ENCODE measurements around the gene RNU4-1. TPM values are rescaled to one million over a fixed set of nuclear protein-coding genes. Genes with fewer than 3 reads are reported as not detected.
A peak's percentile ranks its signal among the peaks of the same experiment; 100 is the strongest.

RNU4-1 gene
- total and polyA plus RNA-seq, 3 experiments from 2014 or later: 628 to 678 TPM; not detected in 1

DNA sequence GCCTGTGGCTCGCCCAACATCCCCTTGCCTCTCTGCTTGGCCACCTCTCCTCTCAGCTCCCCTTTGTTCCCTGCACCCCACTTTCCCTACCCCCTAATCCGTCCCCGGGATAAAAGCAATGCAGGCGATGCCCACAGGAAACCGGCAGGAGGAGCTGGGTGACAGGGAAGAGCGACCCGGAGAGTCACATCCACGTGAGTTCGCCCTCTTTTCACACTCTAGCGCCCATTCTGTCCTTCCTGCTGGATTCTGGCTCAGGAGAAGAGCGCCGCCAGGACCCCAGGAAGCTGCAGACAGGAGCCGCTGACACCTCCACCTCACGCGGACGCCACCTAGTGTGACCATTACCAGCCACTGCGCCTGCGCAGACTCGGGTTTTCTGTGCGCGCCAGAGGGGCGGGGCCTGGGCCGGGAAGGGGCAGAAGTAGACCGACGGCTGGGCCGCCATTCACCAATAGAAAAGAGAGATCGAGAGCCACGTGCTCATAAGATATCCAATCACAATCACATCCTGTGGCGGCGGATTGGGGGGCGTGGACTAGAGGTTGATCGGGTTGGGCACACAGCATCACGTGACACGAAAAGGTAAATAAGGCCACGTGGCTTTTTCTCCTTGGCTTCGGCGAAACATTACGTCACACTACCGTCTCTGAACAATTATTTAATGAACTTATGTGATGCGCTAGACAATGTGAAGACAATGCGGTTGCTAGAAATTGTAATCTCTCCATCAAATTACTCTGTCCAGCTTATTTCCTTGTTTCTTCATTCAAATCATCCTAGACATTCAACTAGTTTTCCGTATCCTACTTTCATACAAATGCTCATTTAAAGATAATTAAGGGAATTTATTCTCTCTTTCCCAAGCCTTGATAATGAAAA is 24.4 kb upstream of the RNU4-1 start:
- CTCF ChIA-PET: interaction anchor here (0.6 to 3.1 kb wide), 11 partner anchors 9 to 182 kb away, joined by 3 to 18 read pairs (median 4); partner anchors contain the start of genes PLA2G1B, RNU4-1 and SIRT4
- no peaks in the 10 kb centered on the region for H3K36me3 ChIP-seq (ENCODE audit: insufficient read depth, low read length)
- no peaks in the 10 kb centered on the region for H3K27me3 ChIP-seq (ENCODE audit: insufficient read depth, low read length, poor library complexity, severe bottlenecking)
- no peaks in the 10 kb centered on the region for H3K9me3 ChIP-seq (ENCODE audit: low read length)
- H3K9me3 Mint-ChIP-seq: no peaks in the 10 kb centered on the region
- no peaks in the 10 kb centered on the region for H3K36me3 Mint-ChIP-seq
- peak; percentile 99 to 100 (median 100) for DNase-seq
- H3K4me1 Mint-ChIP-seq: peaks cover 13 to 16% (median 15%) of the 10 kb centered on the region in 3 donors
- peak overlapping the region; percentile 69 for H3K4me3 ChIP-seq (ENCODE audit: low read length)
- peak overlapping the region; percentile 64 to 94 (median 88) for H3K4me3 Mint-ChIP-seq
- H3K27me3 Mint-ChIP-seq: no peaks in the 10 kb centered on the region
- H3K4me1 ChIP-seq (ENCODE audit: insufficient read depth, low read length): peaks cover 12% of the 10 kb centered on the region
- POLR2A ChIA-PET: interaction anchor here (0.7 to 2.2 kb wide), 8 partner anchors 9 to 211 kb away, joined by 3 to 13 read pairs (median 6); partner anchors contain the start of genes COQ5, RNU4-1, RNU4-2 and RPLP0
- H3K27ac ChIP-seq (ENCODE audit: low read depth, low read length): peak overlapping the region; percentile 68
- peak overlapping the region; percentile 78 to 99 (median 96) for H3K27ac Mint-ChIP-seq

DNA sequence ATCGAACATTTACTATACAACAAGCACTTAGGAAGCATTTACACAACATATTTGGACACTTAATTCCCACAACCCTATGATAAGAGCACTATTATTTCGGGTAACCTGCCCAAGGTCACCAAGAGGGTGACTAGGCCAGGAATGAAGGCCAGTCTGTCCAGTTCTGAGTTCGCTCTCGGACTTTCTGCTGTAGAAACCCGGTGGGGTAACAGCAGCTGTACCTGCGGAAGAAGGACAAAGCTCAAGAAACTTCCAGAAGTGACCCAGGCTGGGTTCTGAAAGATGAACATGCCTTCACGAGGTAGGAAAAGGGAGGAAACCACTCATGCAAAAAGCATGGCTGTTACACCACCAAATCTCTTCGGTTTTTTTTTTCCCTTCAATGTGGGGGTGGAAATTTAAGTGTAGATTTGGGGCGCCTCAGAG is 23.8 kb upstream of the RNU4-1 start:
- no peak for DNase-seq
- H3K9me3 Mint-ChIP-seq: no peaks in the 10 kb centered on the region
- H3K4me1 Mint-ChIP-seq: peaks cover 13 to 16% (median 15%) of the 10 kb centered on the region in 3 donors
- no peaks in the 10 kb centered on the region for H3K36me3 ChIP-seq (ENCODE audit: insufficient read depth, low read length)
- H3K9me3 ChIP-seq (ENCODE audit: low read length): no peaks in the 10 kb centered on the region
- peaks cover 12% of the 10 kb centered on the region for H3K4me1 ChIP-seq (ENCODE audit: insufficient read depth, low read length)
- POLR2A ChIA-PET: interaction anchor here (0.7 to 2.2 kb wide), 7 partner anchors 10 to 212 kb away, joined by 3 to 13 read pairs (median 6); partner anchors contain the start of genes COQ5, RNU4-1, RNU4-2 and RPLP0
- H3K4me3 Mint-ChIP-seq: peak overlapping the region; percentile 64 to 94 (median 88)
- H3K27ac ChIP-seq (ENCODE audit: low read depth, low read length): peak overlapping the region; percentile 68
- H3K27ac Mint-ChIP-seq: peak overlapping the region; percentile 78 to 99 (median 96)
- CTCF ChIA-PET: interaction anchor here (0.6 to 3.1 kb wide), 10 partner anchors 9 to 182 kb away, joined by 3 to 18 read pairs (median 4); partner anchors contain the start of genes PLA2G1B, RNU4-1 and SIRT4
- H3K27me3 Mint-ChIP-seq: no peaks in the 10 kb centered on the region
- no peaks in the 10 kb centered on the region for H3K36me3 Mint-ChIP-seq
- peak overlapping the region; percentile 69 for H3K4me3 ChIP-seq (ENCODE audit: low read length)
- no peaks in the 10 kb centered on the region for H3K27me3 ChIP-seq (ENCODE audit: insufficient read depth, low read length, poor library complexity, severe bottlenecking)

DNA sequence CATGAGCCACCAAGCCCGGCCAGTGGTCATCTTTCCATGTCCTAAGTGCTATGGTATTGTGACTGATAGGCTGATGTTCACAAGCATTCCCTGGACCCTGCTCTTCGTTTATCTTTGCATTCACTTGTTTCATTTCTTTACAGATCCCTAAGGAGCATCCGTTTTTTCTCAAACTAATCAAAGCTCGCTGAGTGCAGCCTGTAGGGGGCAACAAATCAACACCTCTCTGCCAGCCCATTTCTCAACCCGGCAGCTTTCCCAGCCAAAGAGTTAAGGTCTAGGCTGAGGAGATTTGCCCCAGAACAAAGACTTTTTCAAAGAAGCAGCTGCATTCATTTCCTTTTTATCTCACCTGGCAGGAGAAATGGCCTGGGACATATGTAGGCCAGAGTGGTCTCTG is 21.2 kb upstream of the RNU4-1 start:
- no peak overlapping the region for H3K4me3 ChIP-seq (ENCODE audit: low read length)
- no peaks in the 10 kb centered on the region for H3K27me3 ChIP-seq (ENCODE audit: insufficient read depth, low read length, poor library complexity, severe bottlenecking)
- no peaks in the 10 kb centered on the region for H3K36me3 Mint-ChIP-seq
- no peaks in the 10 kb centered on the region for H3K27me3 Mint-ChIP-seq
- no peaks in the 10 kb centered on the region for H3K36me3 ChIP-seq (ENCODE audit: insufficient read depth, low read length)
- no peaks in the 10 kb centered on the region for H3K9me3 ChIP-seq (ENCODE audit: low read length)
- H3K9me3 Mint-ChIP-seq: no peaks in the 10 kb centered on the region
- H3K4me1 Mint-ChIP-seq: peaks cover 13 to 16% (median 15%) of the 10 kb centered on the region in 3 donors
- ChIA-PET POLR2A (interaction anchor here (1.3 kb wide), 1 partner anchor 22 kb away, joined by 4 read pairs; the partner anchor contains the start of gene RNU4-2), CTCF (interaction anchor here (1.1 to 3.4 kb wide), 2 partner anchors 12 to 13 kb away, joined by 3 to 19 read pairs; partner anchors contain the start of gene SIRT4)
- no peak overlapping the region for H3K27ac ChIP-seq (ENCODE audit: low read depth, low read length)
- no peak for DNase-seq
- H3K4me3 Mint-ChIP-seq: no peak overlapping the region
- H3K27ac Mint-ChIP-seq: no peak overlapping the region
- peaks cover 12% of the 10 kb centered on the region for H3K4me1 ChIP-seq (ENCODE audit: insufficient read depth, low read length)

DNA sequence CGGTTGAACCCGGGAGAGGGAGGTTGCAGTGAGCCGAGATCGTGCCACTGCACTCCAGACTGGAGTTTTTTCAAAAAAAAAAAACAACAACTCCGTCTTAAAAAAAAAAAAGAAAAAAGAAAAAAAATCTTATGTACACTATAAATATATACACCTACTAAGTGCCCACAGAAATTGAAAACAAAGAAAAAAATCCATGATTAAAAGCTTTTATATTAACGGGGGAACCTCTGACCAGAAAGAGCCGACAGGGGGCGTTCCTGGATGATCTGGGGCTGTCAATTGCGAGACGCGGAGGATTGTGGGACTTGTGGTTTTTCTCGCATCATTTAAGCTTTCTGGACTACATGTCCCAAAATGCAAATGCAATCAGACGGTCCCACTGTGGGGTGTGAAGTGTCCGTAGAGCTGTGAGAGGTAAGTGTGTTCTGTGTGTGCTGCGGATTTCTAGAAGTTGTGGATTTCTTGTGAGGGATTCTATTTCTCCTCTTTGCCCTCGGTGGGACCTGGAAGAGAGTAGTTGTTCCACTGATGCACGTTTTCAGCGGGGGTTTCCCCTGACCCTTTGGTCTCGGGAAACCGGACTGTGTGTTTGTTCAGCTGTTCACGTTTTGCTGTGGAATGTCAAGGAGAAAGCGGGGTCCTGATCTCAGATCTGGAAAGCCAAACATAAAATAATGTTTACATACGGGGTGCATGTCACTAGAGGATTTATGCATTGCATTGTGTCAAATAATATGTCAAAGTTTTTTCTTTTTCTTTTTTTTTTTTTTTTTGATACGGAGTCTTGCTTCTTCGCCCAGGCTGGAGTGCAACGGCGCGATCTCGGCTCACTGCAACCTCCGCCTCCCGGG is 9.2 kb upstream of the RNU4-1 start, which contains the start of gene SIRT4:
Gene SIRT4 (plus strand): TSS at position 360 of the 854 bp plus-strand sequence. CDS start 1,241 bp downstream, outside the sequence.
- ChIA-PET CTCF (interaction anchor here (0.6 to 2.1 kb wide), 16 partner anchors 10 to 347 kb away, joined by 3 to 41 read pairs (median 4); partner anchors contain the start of genes PXN, RNU4-1 and RNU4-2), POLR2A (interaction anchor here (0.7 to 2.6 kb wide), 5 partner anchors 10 to 101 kb away, joined by 3 to 84 read pairs (median 6); partner anchors contain the start of genes PXN, RNU4-1 and RNU4-2)
- no peaks in the 10 kb centered on the region for H3K9me3 ChIP-seq (ENCODE audit: low read length)
- peak within 1 kb of the TSS; percentile 100 for H3K4me3 ChIP-seq (ENCODE audit: low read length)
- H3K9me3 Mint-ChIP-seq: no peaks in the 10 kb centered on the region
- peaks cover 0 to 4% (median 0%) of the 10 kb centered on the region in 3 donors for H3K36me3 Mint-ChIP-seq
- peak within 1 kb of the TSS; percentile 38 for H3K27ac ChIP-seq (ENCODE audit: low read depth, low read length)
- DNase-seq: peak; percentile 82 to 91 (median 85)
- no peaks in the 10 kb centered on the region for H3K27me3 Mint-ChIP-seq
- peaks cover 6 to 10% (median 7%) of the 10 kb centered on the region in 3 donors for H3K4me1 Mint-ChIP-seq
- peak within 1 kb of the TSS; percentile 88 to 98 (median 95) for H3K4me3 Mint-ChIP-seq
- no peaks in the 10 kb centered on the region for H3K4me1 ChIP-seq (ENCODE audit: insufficient read depth, low read length)
- peak within 1 kb of the TSS; percentile 60 to 94 (median 92) for H3K27ac Mint-ChIP-seq
- no peaks in the 10 kb centered on the region for H3K27me3 ChIP-seq (ENCODE audit: insufficient read depth, low read length, poor library complexity, severe bottlenecking)
- no peaks in the 10 kb centered on the region for H3K36me3 ChIP-seq (ENCODE audit: insufficient read depth, low read length)

DNA sequence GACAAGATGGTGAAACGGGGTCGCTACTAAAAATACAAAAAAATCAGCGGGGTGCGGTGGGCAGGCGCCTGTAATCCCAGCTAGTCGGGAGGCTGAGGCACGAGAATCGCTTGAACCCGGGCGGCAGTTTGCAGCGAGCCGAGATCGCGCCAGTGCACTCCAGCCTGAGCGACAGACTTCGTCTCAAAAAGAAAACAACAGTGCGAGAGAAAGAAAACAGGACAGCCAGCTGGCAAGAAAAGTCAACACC is 701 bp downstream of the RNU4-1 start:
- CTCF ChIA-PET: interaction anchor here (1.7 to 4.9 kb wide), 7 partner anchors 10 to 91 kb away, joined by 3 to 41 read pairs (median 9); partner anchors contain the start of genes PXN, RPLP0 and SIRT4
- Histone ChIP-seq H3K9me3 (ENCODE audit: low read length) (no peaks in the 10 kb centered on the region), H3K4me1 (ENCODE audit: insufficient read depth, low read length) (peaks cover 16% of the 10 kb centered on the region), H3K4me3 (ENCODE audit: low read length) (peak overlapping the region; percentile 91), H3K36me3 (ENCODE audit: insufficient read depth, low read length) (no peaks in the 10 kb centered on the region), H3K27ac (ENCODE audit: low read depth, low read length) (peak overlapping the region; percentile 100), H3K27me3 (ENCODE audit: insufficient read depth, low read length, poor library complexity, severe bottlenecking) (no peaks in the 10 kb centered on the region)
- Mint-ChIP-seq H3K27ac (no peak overlapping the region), H3K9me3 (peaks cover 0 to 3% (median 0%) of the 10 kb centered on the region in 5 donors), H3K36me3 (no peaks in the 10 kb centered on the region), H3K4me3 (no peak overlapping the region), H3K4me1 (peaks cover 4 to 7% (median 5%) of the 10 kb centered on the region in 3 donors), H3K27me3 (no peaks in the 10 kb centered on the region)
- no peak for DNase-seq
- POLR2A ChIA-PET: interaction anchor here (0.7 to 4.4 kb wide), 17 partner anchors 10 to 1501 kb away, joined by 3 to 84 read pairs (median 6); partner anchors contain the start of genes DYNLL1, MLEC, PXN and RHOF

DNA sequence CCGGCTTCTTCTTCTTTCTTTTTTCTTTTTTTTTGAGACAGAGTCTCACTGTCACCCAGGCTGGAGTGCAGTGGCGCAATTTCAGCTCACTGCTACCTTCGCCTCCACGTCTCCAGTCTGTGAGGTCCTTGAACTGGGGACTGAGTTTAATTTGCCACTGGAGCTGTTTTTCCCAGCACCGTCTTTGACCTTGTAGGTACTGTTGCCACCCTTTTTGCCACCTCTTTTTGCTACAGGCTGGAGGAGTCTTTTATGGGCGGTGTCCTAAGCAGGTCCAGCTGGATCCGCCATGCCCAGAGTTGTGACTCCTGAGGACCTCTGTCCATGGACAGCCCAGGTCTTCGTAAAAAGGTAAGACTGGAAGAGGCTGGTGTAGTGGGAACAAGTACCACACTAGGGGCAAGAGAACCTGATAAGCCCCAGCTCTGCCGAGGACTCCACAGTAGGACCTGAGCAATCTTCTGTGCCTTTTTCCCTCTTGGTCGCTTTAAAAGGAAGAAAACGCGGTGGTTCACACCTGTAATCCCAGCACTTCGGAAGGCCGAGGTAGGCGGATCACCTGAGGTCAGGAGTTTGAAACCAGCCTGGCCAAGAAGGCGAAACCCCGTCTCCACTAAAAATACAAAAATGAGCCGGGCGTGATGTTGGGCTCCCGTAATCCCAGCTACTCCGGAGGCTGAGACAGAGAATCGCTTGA is 2.3 kb downstream of the RNU4-1 start:
- H3K4me3 Mint-ChIP-seq: peak overlapping the region in 1 of 7 donors; percentile 10
- no peaks in the 10 kb centered on the region for H3K9me3 ChIP-seq (ENCODE audit: low read length)
- DNase-seq: peak in 4 of 5 donors; percentile 9 to 28 (median 14)
- H3K27me3 ChIP-seq (ENCODE audit: insufficient read depth, low read length, poor library complexity, severe bottlenecking): no peaks in the 10 kb centered on the region
- peaks cover 16% of the 10 kb centered on the region for H3K4me1 ChIP-seq (ENCODE audit: insufficient read depth, low read length)
- CTCF ChIA-PET: interaction anchor here (1.2 to 4.9 kb wide), 7 partner anchors 11 to 89 kb away, joined by 3 to 41 read pairs (median 9); partner anchors contain the start of genes PXN, RPLP0 and SIRT4
- POLR2A ChIA-PET: interaction anchor here (0.5 to 4.4 kb wide), 18 partner anchors 12 to 1512 kb away, joined by 3 to 84 read pairs (median 8); partner anchors contain the start of genes MLEC, PXN, RAB35 and RPLP0
- H3K27me3 Mint-ChIP-seq: peaks cover 0 to 1% of the 10 kb centered on the region in 2 donors
- H3K4me1 Mint-ChIP-seq: peaks cover 4 to 7% (median 5%) of the 10 kb centered on the region in 3 donors
- H3K36me3 Mint-ChIP-seq: no peaks in the 10 kb centered on the region
- no peaks in the 10 kb centered on the region for H3K36me3 ChIP-seq (ENCODE audit: insufficient read depth, low read length)
- H3K27ac Mint-ChIP-seq: peak overlapping the region in 1 of 8 donors; percentile 87
- peak overlapping the region; percentile 42 for H3K4me3 ChIP-seq (ENCODE audit: low read length)
- peak overlapping the region; percentile 100 for H3K27ac ChIP-seq (ENCODE audit: low read depth, low read length)
- peaks cover 0 to 3% (median 0%) of the 10 kb centered on the region in 5 donors for H3K9me3 Mint-ChIP-seq

All from CD8-positive, alpha-beta memory T cell (primary cell).